ENCODE results near the gene DCAF12.

DCAF12 gene

DNA sequence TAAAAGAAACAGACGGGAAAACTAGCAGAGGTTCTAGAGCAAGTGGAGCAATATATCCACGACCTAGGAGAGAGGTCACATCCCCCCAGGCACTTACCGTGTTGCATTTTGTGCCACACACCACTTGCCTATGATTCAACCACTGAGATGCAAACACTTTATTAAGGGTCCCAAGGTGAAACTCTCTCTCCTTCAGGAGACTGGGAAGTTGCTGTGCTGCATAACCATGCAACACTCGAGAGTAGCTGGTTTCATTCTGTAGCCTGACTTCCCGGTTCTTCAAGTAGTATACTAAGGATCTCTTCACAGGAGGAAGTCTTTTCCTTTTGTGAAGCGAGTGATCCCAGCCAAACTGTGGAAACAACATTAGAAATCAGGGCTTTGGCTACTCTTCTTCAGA is 1.6 kb downstream of the DCAF12 start:
- no peak for DNase-seq

DNA sequence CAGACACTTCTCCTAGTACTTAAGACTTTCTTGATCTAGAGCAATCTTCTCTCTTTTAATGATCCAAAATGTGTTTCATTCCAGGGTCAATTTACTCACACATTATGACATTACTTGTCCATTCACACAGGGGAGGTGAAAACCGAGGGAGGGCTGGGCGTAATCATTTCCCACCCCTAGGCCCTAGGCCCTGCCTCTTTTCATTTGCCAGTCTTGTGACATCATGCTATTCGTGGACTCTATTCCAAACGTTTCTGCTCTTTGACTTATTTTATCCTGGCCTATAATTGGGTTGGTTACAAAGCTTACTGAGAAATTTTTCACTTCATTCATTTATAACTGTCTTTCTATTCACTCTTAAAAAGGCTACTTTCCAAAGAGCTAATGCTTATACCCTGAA is 2.4 kb downstream of the DCAF12 start:
- no peak for DNase-seq

DNA sequence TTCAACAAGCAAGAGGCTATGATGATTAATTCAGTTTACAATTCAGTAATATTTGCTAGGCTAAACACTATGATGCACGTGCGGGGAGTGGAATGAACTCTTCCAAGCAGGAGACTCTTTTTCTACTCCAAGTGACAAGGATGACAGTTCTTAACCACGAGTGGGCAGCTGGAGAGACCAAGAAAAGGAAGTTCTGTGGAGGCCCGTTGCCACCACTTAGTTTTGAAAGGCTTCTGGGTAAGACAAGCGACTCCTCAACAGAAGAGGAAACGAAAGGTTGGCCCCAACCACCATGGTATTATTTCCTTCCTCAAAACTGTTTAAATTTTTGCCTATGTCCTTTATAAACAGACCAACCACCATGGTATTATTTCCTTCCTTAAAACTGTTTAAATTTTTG is 2.8 kb downstream of the DCAF12 start:
- DNase-seq, result no peak

DNA sequence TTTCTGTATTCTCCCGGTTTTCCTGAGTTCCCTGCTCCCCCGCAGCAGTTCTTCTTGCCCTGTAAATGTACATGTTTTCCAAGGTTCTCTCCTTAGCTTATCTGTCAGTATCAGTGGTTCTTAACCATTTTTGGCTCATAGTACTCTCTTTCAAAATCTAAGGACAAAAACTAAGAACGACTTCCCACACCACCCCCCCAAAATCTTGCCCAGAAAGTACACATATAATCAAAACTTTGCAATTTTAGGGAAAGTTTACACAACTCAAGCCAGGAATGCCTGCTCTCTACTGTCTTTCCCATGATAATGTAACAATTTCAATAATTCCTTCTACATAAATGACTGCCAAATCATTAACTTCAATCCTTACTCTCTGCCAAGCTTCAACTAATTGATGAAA is 4.5 kb downstream of the DCAF12 start:
- no peak for DNase-seq

DNA sequence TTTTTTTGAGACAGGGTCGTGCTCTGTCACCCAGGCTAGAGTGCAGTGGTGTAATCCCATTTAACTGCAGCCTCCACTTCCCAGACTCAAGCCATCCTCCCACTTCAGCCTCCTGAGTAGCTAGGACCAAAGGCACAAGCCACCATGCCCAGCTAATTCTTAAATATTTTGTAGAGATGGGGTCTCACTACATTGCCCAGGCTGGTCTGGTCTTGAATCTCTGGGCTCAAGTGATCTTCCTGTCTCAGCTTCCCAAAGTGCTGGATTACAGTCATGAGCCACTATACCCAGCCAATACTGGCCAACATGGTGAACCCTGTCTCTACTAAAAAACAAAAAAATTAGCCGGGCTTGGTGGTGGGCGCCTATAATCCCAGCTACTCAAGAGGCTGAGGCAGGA is 6.8 kb downstream of the DCAF12 start:
- DNase-seq, result no peak

DNA sequence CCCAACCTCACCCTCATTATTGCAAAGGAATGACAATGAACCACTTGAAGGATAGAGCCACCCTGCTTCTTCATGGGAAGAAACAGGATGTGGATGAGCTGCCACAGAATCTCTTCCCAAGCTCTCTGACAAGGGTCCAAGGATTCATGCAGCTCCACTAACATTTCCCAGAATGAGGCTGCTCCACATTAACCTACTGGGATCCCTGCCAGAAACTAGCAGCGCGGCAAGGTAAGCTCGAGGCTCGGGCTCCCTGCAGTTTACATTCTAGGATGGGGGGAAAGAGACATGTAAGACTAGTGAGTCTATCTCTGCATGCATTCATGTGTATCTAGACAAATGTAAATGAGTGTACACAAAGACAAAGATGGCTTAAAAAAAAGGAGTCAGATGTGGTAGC is 12.1 kb downstream of the DCAF12 start:
- peak; percentile 3 to 9 for DNase-seq

DNA sequence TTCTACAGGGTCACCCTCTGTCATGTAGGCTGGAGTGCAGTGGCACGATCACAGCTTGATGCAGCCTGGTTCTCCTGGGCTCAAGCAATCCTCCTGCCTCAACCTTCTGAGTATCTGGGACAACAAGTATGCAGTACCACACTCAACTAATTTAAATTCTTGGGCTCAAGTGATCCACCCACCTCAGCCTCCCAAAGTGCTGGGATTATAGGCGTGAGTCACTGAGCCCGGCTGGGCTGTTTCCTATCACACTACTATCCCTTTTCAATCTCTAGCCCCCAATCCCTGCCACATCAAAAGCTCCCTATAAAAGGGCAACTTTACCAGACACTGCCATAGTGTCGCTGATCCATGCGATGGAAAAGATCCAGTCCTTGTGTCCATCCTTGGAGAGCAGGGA is 20.4 kb downstream of the DCAF12 start:
- DNase-seq, result no peak

DNA sequence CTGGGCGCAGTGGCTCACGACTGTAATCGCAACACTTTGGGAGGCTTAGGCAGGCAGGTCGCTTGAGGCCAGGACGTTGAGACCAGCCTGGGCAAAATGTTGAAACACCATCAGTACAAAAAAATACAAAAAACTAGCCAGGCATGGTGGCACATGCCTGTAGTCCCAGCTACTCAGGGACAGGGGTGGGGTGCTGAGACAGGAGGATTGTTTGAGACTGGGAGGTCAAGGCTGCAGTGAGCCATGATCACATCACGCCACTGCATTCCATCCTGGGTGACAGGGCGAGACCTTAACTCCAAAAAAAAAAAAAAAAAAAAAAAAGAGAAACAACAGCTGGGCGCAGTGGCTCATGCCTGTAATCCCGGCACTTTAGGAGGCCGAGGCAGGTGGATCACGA is 23.7 kb downstream of the DCAF12 start:
- no peak for DNase-seq

DNA sequence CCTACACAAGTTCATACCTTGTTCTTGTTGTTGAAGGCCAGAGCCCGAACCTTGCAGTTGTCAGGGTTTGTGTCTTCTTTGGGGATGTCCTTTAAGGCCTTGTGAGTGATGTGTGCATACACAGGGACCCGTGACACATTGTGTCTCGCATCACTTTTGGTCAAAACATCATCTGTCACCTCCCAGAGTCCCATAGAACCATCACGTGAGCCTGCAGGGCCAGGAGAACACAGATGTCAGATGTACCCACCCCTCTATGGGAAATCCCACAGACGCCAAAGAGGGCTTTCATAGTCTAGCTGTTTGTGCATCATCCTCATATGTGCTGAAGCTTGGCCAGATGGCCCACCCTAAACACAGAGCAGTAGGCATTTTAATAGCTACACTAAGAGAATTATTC is 28.2 kb downstream of the DCAF12 start:
- DNase-seq, result no peak

DNA sequence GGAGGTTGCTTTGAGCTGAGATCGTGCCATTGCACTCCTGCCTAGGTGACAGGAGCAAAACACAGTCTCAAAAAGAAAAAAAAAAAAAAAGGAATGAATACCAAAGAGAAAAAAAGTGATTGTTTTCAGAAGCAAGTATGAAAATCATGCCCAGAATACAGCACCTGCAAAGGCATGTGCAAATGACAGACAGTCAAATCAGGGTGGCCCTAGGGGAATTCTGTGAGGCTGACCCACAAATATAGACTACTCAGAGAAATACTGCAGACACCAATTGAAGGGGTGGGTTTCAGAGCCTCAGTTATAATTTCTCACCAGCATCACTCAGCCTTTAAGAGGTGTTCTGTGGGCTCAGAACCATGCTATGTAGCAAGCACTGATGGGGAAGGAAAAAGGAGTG is 28.6 kb downstream of the DCAF12 start:
- no peak for DNase-seq

DNA sequence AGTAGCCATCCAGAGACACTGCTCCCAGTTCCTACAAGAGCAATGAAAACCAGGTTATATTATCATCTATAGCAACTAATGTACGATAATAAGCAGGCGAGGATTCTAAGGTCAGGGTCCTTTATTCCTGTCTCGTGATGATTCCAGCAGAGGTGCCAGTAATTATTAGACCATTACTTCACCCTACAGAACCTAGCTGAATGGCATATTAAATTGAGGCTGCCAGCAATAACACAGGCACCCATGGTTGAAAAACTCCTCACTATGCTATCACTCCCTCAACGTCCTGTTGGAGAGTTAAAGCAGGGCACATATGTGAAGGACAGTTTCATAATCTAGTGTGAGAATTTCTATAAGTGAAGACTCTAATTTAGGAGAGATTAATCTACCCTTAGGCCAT is 29.7 kb downstream of the DCAF12 start:
- DNase-seq, result no peak

DNA sequence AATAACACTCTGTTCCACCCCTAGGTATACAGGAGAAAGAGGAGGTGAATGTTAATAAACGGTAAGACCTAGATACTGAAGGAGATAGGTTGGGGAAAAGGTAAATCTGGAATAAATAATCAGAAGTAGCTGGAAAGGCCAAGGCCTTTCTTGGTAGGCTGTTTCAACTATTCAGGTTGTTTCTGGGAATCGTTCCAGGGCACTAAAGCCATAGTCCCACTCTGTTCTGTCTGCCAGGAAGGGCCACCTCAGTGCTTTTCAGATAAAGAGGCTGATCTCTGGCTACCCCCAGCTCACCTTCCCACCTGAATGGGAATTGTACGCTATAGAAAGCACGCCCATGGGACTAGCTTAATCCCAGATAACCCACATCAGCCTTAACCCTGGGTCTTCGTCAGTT is 32.9 kb downstream of the DCAF12 start:
- DNase-seq, result no peak

DNA sequence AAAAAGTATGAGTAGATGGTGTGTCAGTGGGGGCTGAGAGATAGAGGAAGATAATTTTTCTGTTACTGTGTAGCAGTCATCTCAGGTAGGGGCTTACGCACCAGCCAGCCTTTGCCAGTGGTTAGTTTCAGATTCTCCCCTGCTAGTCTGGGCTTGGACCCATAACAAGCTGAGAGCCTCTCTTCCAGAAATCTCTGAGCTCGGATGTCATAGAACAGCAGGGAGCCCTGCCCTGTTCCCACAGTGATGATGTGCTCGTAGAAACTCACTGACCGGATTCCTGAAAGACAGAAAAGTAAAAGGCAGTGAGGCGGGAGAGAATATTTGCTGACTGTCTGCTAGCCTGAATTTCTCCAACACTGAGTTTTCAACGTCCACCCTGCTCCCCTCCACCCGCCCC is 37.2 kb downstream of the DCAF12 start:
- no peak for DNase-seq

DNA sequence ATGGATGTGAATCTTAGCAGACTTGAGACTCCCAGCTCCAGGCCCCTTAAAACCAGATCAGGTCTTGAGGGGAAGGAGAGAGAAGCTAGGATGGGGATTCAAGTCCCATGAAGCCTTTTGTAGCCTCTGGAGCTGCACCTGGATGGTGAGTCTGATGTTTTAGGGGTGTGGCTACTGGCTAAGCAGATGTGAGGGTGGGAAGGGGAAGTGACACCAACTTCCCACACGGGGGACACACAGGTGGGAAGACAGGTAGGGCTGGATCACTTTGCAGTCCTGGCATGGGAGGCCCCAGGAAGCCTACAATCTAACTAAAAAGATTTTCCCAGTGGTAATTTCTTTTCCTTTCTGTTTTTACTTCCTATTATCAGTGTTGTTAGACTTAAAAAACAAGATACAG is 39.1 kb downstream of the DCAF12 start:
- DNase-seq, result no peak

DNA sequence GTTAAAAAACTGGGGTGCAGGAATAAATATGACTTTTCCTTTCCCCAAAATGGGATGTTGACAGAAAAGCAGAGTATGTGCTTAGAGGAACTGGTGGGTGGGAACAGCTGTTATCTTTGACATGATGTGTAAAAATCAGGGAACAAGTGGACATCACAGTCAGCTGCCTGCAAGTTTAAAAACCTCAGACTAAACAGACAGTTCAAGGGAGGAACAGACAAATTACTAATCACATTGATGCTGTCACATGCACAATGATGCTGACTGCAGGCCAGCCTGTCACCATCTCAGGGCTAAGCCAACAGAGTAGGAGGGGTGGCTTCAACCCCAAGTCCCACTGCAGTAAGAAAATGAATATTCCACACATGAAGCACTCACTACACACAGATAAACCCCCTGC is 39.6 kb downstream of the DCAF12 start:
- no peak for DNase-seq

DNA sequence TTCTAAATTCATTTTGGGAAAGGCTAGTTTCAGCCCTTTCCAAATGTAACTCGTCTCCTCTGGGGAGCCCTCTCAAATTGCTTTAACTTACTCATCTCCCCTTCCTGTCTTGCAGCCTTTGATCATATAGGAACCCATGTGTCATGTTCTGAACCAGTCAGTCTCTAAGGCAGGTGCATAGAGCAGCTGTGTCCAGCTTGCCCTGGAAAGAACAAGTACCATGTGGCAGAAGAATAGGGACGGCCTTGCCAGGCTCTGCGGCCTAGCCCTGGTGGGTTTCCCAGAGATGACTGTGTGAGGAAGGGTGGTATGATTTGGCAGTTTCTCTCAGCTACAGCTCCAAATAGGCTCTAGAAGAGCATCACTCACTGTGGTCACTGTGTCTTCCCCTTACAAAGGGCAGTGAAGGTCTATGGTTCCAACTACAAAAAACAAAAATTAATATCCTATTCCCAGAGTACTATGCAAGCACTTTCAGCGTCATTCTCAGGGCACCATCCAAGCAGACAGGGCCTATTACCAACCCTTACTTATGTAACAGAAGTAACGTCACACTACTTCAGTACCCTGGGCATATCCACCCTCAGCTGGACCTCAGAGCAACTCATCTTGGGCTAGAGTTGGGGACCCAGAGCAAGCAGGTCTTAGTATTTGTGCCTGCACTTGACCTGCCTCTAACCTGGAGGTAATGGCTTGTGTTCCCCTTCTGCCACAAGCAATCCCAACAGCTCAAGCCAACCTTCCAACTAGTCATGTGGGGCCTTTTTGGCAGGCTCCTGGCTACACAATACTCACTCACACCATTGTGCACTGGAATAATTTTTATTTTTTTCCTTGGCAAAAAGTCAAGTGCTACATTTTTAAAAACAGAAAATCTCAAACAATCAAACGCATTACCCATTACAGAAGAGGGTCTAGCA is 40.7 kb downstream of the DCAF12 start:
- no peak for DNase-seq

DNA sequence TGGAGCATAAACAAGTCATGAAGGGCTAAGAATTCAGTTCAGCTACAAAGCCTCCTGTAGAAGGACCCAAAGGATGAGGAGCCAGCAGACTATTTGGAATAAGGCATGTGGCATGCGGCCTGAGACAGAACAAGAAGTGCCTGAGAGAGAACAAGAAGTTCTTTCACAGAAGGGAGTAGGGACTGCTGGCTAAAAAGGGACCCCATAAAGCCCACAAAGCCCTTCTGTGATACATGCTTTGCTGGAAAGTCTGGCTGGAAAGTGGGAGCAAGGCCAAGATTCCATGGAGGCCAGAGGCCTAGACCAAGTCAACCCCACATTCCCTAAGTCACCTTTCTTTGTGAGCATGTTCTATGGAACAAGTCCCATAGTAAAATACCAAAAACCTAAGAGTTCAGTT is 41.9 kb downstream of the DCAF12 start:
- DNase-seq, result no peak

DNA sequence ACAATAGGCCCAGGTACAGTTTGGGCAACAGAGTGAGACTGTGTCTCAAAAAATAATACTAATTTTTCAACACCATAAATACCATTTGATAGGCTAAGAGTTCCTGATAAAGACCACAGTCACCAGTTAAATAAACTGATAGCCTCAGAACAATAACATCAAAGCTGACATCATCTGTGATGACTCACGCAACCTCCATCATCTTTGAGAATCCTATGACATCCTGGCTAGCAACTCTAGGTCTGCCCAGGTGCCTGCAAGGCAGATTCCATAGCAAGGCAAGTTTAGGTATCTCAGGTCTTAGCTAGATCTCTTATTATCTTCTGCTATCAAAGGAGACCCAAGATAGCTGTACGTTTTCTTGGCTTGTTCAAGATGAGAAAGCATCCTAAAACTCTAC is 47.3 kb downstream of the DCAF12 start:
- DNase-seq, result no peak

DNA sequence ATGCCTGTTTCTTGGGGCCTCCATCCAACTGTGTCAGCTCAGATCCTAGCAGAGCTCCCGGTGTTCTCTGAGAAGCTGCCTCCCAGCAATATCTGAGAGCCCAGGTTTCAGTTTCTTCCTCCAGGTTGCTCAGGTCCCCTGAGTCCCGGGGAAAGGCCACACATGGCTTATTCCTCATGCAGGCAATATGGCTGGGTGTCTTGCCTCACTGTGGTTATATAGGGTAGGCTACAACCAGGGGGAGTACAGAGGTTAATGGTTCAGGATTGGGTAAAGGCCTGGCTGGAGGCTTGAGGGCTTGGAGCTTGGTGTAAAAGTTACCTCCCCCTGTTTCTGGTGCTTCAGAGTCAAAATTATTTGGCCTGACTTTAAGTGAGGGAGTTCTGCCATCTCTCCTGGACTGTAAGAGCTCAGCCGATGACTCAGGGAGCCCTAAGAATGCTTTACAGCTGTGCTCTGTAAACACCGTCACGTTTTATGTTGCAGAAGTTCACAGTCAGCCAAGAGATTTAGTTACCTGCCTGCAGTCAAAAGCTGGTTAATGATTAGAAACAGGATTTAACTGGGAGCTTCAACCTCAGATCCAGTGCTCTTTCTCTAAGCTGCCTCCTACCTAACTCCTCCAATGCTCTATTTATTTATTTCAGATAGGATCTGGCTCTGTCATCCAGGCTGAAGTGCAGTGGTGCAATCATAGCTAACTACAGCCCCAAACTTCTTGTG is 53.5 kb downstream of the DCAF12 start:
- DNase-seq, result no peak

DNA sequence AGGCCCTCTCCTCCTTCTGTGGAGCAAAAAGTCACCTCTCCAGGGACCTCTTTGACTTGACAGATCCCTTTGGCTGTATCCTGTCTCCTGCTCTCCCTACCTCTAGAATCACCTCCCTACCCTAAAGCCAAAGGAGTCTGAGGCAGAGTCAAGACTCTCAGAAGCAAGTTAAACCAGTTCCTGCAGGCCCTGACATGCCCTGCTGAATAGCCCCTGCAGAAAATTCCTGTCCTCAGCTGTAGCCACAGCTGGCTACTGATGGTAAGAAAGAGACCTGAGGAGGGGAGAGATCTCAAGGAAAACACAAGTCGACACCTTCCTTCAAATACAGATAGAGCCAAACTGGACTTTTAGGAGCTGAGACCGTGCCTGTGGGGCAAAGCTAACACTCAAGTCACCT is 54.1 kb downstream of the DCAF12 start:
- DNase-seq, result no peak

DNA sequence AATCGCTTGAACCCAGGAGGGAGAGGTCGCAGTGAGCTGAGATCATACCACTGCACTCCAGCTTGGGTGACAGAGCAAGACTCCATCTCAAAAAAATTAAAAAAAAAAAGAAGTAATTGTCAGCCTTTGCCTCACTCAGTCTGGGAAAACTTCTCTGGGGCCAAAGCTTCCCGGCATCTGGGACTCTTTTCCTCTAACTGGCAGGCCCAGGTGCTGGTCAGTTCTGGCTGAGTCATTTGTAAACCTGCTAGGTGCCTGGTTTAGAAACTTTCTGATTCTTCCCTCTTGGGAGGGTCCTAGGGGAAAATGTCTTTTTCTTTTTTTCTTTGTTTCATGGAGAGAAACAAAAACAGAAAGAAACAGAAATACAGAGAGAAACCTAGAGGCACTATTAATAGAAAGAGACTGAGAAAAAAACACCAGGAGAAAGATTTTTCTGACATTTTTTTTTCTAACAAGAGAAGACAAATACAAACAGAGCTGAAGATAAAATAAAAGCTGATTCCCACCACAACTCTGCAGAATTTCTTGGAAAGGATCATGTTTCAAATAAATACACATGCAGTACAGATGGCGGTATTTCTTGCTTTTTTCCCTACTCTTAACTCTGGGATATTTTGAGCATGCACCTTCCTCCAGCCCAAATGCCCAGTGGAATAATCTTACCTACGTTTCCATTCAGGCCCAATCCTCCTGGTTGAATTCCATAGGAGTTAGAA is 55.7 kb downstream of the DCAF12 start:
- DNase-seq, result no peak

DNA sequence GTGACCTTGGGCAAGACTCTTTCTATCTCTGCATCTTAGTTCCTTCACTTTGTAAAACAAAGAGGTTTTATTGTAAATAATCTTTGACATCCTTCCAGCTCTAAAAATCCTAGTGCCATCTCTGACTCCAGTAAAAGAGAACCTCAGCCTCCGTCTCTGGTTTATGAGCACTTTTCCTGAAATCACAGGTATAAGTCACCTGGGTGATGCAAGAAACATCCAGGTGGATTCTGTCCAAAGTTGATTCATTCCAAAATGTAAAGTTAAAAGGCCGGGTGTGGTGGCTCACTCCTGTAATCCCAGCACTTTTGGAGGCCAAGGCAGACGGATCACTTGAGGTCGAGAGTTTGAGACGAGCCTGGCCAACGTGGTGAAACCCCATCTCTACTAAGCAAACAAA is 56.7 kb downstream of the DCAF12 start:
- DNase-seq, result no peak

DNA sequence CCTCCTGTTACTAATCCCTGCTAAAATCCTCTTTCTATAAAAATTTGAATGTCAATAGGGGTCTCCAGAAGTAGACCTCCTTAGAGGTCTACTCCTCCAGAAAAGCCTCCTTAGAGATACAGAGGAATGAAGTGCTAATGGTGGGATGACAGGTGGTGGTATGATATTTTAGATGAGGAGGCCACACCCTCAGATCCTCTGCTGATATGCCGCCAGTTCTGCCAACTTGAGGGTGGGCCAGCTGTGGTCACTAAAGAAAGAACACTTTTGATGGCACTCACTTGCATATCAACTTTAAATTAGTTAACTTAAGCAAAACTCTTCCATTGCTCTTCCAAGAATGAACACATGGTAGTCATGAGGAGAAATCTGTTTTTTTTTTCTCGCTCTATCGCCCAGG is 61.0 kb downstream of the DCAF12 start:
- no peak for DNase-seq

DNA sequence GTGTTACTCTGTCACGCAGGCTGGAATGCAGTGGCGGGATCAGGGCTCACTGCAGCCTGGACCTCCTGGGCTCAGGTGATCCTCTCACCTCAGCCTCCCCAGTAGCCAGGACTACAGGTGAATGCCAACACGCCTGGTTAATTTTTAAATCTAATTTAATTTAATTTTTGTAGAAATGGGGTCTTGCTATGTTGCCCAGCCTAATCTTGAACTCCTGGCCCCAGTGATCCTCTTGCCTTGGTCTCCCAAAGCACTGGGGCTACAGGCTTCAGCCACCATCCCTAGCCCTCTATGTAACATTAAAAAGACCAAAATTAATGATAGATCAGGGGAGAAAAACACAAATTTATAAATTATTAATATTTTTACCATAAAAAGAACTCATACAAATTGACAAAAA is 66.5 kb downstream of the DCAF12 start:
- no peak for DNase-seq
